Bronchial epithelial cell (primary cell): ENCODE results near the gene SPINT4. TPM values are rescaled to one million over a fixed set of nuclear protein-coding genes. Genes with fewer than 3 reads are reported as not detected.

ENCODE experiments used
- DNase-seq: peaks from one replicate; pipeline ENCODE4 v3.0.0-alpha.2; 2010; ENCODE audit warnings: low read depth
- FAIRE-seq: peaks from 2 replicates; lab custom pipeline; 2011; peaks lifted over from hg19 to GRCh38; lab: Jason Lieb, UNC
- H3K27me3 ChIP-seq: 2 replicates; pipeline ENCODE4 v1.5.1; 2011; ENCODE audit warnings: low read length; ENCODE audit not compliant: control insufficient read depth, insufficient read depth
- H3K36me3 ChIP-seq: 2 replicates; pipeline ENCODE4 v1.5.1; 2011; ENCODE audit warnings: low read length; ENCODE audit not compliant: control insufficient read depth, insufficient read depth
- H3K4me3 ChIP-seq: 2 replicates; pipeline ENCODE4 v1.5.1; 2011; ENCODE audit warnings: mild to moderate bottlenecking, low read depth, low read length, control low read depth
- CTCF ChIP-seq: IDR thresholded peaks from 2 replicates; pipeline ENCODE4 v1.5.1; 2011; ENCODE audit warnings: mild to moderate bottlenecking, moderate library complexity, low read length, control low read depth, inconsistent platforms; ENCODE audit not compliant: insufficient read depth, severe bottlenecking
- total RNA-seq: library from RNA; depleted of rRNA; stranded (reverse); fragments of >200 nt; gene quantifications from 2 replicates; pipeline ENCODE4 v1.2.1, GENCODE V29; 2014

Gene SPINT4
- total RNA-seq, 1 donor from 2014 or later = not detected

- H3K27me3 ChIP-seq = no peaks in the 10 kb centered on the region
- FAIRE-seq (no peak), DNase-seq (no peak)
- no peaks in the 10 kb centered on the region for H3K36me3 ChIP-seq
- H3K4me3 ChIP-seq = no peak overlapping the region
- no peak for TF ChIP-seq CTCF
Observed at GRCh38 chr20:45732199-45732598, 10.1 kb downstream of the SPINT4 start.

GRCh38 chr20:45735552-45735951 lies 13.4 kb downstream of the SPINT4 start:
- no peak for FAIRE-seq

GRCh38 chr20:45735988-45736387 lies 13.8 kb downstream of the SPINT4 start:
- H3K36me3 ChIP-seq = no peaks in the 10 kb centered on the region
- no peak overlapping the region for H3K4me3 ChIP-seq
- no peaks in the 10 kb centered on the region for H3K27me3 ChIP-seq
- DNase-seq (no peak), FAIRE-seq (no peak)
- no peak for TF ChIP-seq CTCF

More at GRCh38 chr20:45735552-45735951, 13.4 kb downstream of the SPINT4 start:
- Histone ChIP-seq H3K4me3 (no peak overlapping the region), H3K36me3 (no peaks in the 10 kb centered on the region), H3K27me3 (no peaks in the 10 kb centered on the region)
- no peak for TF ChIP-seq CTCF
- no peak for DNase-seq

GRCh38 chr20:45742596-45742995 lies 20.4 kb downstream of the SPINT4 start:
- no peaks in the 10 kb centered on the region for H3K36me3 ChIP-seq
- no peak overlapping the region for H3K4me3 ChIP-seq
- no peak for FAIRE-seq
- H3K27me3 ChIP-seq = no peaks in the 10 kb centered on the region
- no peak for DNase-seq
- no peak for TF ChIP-seq CTCF

GRCh38 chr20:45745015-45745414 lies 22.9 kb downstream of the SPINT4 start:
- DNase-seq (no peak), FAIRE-seq (no peak)
- no peak for TF ChIP-seq CTCF
- H3K36me3 ChIP-seq = no peaks in the 10 kb centered on the region
- H3K27me3 ChIP-seq = no peaks in the 10 kb centered on the region
- H3K4me3 ChIP-seq = no peak overlapping the region

- TF ChIP-seq CTCF = no peak
- H3K27me3 ChIP-seq = no peaks in the 10 kb centered on the region
- FAIRE-seq (no peak), DNase-seq (no peak)
- no peaks in the 10 kb centered on the region for H3K36me3 ChIP-seq
- no peak overlapping the region for H3K4me3 ChIP-seq
Observed at GRCh38 chr20:45751721-45752120, 29.6 kb downstream of the SPINT4 start.
